ENCODE results near the gene TP53TG5. TPM values are rescaled to one million over a fixed set of nuclear protein-coding genes. Genes with fewer than 3 reads are reported as not detected.
A peak's percentile ranks its signal among the peaks of the same experiment; 100 is the strongest.

TP53TG5 gene
- total RNA-seq, 2 donors from 2014 or later = 0.40 to 1.0 TPM

DNA sequence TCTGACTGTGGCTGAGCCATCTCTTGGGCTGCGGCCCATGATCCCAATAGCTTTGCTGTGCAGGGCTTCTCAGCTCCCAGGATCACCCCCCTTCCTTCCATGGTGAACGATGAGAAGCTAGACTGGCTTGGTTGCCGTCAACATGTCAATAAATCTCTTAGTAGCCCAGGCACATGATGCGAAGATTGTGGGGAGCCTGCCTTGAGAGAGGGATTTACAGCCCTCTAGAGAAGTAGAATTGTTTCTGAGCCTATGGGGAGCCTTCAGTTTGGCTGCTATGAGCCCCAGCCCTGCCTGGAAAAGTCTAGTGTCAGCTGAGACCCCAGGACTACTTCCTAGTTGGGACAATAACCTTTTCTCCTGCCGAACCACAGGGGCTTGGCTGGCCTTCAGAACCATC lies 34.5 kb upstream of the TP53TG5 start:
- TF ChIP-seq, protein P1, sequence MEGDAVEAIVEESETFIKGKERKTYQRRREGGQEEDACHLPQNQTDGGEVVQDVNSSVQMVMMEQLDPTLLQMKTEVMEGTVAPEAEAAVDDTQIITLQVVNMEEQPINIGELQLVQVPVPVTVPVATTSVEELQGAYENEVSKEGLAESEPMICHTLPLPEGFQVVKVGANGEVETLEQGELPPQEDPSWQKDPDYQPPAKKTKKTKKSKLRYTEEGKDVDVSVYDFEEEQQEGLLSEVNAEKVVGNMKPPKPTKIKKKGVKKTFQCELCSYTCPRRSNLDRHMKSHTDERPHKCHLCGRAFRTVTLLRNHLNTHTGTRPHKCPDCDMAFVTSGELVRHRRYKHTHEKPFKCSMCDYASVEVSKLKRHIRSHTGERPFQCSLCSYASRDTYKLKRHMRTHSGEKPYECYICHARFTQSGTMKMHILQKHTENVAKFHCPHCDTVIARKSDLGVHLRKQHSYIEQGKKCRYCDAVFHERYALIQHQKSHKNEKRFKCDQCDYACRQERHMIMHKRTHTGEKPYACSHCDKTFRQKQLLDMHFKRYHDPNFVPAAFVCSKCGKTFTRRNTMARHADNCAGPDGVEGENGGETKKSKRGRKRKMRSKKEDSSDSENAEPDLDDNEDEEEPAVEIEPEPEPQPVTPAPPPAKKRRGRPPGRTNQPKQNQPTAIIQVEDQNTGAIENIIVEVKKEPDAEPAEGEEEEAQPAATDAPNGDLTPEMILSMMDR (IDR thresholded peaks at IDR 0.05) = no peak
- no peaks in the 10 kb centered on the region for H3K9me3 ChIP-seq
- H3K36me3 ChIP-seq = no peaks in the 10 kb centered on the region
- no peaks in the 10 kb centered on the region for H3K27me3 ChIP-seq
- H3K4me1 ChIP-seq = peaks cover 23% of the 10 kb centered on the region
- DNase-seq = no peak
- no peak overlapping the region for H3K4me3 ChIP-seq
- intact Hi-C loops (cut with DNase I) = no loop called here
- H3K27ac ChIP-seq = no peak overlapping the region
- H3K9ac ChIP-seq (ENCODE audit: low read depth in 2 of 2, low read length in 2 of 2) = no peak overlapping the region

DNA sequence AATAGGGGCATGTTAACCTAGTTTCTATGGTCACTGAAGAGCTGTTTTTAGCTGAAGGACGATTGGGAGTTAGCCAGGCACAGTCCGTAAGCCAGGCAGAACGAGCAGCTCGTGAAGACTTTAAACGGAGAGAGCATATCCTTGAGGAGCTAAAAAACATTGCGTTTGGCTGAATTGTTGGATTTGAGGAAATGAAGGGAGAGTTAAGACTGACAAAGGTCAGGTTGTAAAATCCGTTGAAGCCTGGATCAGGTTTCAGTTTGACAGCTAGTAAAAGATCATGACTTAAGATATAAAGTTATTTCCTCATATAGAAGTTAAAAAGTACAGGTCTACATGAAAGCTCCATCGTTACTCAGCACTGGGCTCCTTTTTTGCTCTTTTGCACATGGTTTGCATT lies 32.8 kb upstream of the TP53TG5 start:
- peak; percentile 53 for DNase-seq
- Histone ChIP-seq H3K9ac (ENCODE audit: low read depth in 2 of 2, low read length in 2 of 2) (peak overlapping the region in 1 of 2 donors; percentile 55), H3K9me3 (no peaks in the 10 kb centered on the region), H3K4me3 (no peak overlapping the region), H3K4me1 (peaks cover 15% of the 10 kb centered on the region), H3K27me3 (no peaks in the 10 kb centered on the region), H3K27ac (peak overlapping the region; percentile 89), H3K36me3 (no peaks in the 10 kb centered on the region)
- TF ChIP-seq, protein P1 (IDR thresholded peaks at IDR 0.05) = no peak
- intact Hi-C loops (cut with DNase I) = no loop called here

DNA sequence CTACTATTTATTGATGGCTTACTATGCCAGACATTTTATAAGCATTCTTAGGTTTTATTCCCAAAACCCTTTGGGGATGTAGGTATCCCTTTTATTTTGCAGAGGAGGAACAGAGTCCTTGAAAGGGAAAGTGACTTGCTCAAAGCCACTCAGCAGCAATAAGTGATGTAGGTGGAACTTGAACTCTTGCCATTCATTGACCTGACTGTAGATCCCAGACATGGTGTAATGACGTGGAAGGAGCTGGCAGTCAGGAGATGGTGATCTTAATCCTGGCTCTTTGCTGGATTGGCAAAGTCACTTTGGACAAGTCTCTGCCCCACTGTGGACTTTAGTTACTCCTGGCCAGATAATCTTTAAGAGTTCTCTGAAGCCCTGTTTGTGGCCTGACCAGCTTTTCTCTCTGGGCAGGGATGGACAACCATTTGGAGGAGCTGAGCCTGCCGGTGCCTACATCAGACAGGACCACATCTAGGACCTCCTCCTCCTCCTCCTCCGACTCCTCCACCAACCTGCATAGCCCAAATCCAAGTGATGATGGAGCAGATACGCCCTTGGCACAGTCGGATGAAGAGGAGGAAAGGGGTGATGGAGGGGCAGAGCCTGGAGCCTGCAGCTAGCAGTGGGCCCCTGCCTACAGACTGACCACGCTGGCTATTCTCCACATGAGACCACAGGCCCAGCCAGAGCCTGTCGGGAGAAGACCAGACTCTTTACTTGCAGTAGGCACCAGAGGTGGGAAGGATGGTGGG lies 31.6 kb upstream of the TP53TG5 start:
- Histone ChIP-seq H3K27ac (peak overlapping the region; percentile 89), H3K9ac (ENCODE audit: low read depth in 2 of 2, low read length in 2 of 2) (peak overlapping the region in 1 of 2 donors; percentile 36), H3K9me3 (no peaks in the 10 kb centered on the region), H3K27me3 (no peaks in the 10 kb centered on the region), H3K4me1 (peaks cover 15% of the 10 kb centered on the region), H3K4me3 (no peak overlapping the region), H3K36me3 (no peaks in the 10 kb centered on the region)
- intact Hi-C loops (cut with DNase I) = loop anchor here (5.0 kb wide), 1 partner anchor 37 kb away; no protein-coding TSS in a partner anchor
- TF ChIP-seq, protein P1 (IDR thresholded peaks at IDR 0.05) = no peak
- DNase-seq = peak; percentile 39

DNA sequence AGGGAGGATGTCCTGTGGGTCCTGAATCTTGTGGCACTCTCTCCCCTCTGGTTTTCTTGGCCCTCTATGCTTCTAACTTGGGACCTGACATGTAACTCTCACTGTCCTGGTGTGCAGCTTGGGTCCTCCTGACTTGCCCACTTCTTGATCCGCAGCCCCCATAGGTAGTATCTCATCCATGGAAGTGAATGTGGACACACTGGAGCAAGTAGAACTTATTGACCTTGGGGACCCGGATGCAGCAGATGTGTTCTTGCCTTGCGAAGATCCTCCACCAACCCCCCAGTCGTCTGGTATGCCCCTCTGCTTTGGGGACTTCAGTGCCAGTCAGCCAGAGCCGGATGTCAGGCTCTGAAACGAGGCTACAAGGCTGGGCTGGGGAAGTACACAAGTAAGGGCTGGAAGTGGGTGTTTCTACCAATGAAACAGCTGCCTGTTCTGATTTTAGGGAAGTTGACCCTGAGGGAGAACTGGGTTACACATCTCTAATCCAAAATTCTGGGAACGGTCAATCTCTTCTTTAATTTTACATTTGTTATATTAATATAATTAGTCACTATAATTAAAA lies 30.6 kb upstream of the TP53TG5 start:
- H3K27ac ChIP-seq = peak overlapping the region; percentile 89
- peaks cover 15% of the 10 kb centered on the region for H3K4me1 ChIP-seq
- no peaks in the 10 kb centered on the region for H3K36me3 ChIP-seq
- H3K9me3 ChIP-seq = no peaks in the 10 kb centered on the region
- H3K9ac ChIP-seq (ENCODE audit: low read depth in 2 of 2, low read length in 2 of 2) = peak overlapping the region in 1 of 2 donors; percentile 93
- intact Hi-C loops (cut with DNase I) = loop anchor here (5.0 kb wide), 1 partner anchor 36 kb away; no protein-coding TSS in a partner anchor
- peak overlapping the region; percentile 66 for H3K4me3 ChIP-seq
- DNase-seq = peak; percentile 35
- H3K27me3 ChIP-seq = no peaks in the 10 kb centered on the region
- TF ChIP-seq, protein P1 (IDR thresholded peaks at IDR 0.05) = no peak

DNA sequence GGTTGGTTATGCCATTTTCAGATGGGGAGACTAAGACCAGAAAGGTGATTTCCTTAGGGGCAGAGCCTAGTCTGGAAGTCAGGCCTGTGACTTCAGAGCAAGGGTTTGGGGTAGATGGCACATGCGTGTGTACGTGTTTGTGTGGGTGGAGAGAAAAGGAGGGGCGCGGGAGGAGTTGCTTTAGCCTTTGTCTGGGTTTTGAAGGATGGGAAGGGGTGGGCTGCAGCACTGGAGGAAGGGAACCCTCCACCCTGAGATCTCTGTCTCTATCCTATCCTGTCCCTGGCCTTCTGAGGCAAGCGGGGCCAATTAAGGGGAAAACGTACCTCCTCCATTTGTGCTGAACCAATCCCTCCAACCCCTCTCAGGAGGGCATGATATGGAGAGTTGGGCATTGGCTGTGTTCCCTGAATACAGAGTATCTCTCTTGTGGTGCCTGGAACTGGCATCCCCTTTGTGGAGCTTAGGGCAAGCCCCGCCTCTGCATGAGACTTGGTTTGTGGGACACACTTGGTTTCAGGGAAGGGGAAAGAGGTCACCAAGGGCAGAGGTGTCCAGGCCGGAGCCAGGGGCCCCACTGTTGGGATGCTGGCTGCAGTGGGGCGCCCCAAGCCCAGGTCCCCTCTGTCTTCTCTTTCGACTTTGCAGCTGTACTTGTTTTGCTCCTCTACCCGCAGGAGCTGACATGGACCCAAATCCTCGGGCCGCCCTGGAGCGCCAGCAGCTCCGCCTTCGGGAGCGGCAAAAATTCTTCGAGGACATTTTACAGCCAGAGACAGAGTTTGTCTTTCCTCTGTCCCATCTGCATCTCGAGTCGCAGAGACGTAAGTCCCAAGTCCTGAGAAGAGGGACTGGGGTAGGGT lies 29.9 kb upstream of the TP53TG5 start, which contains the start of gene DBNDD2:
Gene DBNDD2 (plus strand): TSS at position 507 of the 863 bp plus-strand sequence. CDS start 179 bp downstream, at position 686.
- peak; percentile 57 for DNase-seq
- intact Hi-C loops (cut with DNase I) = loop anchor here (5.0 kb wide), 1 partner anchor 36 kb away; no protein-coding TSS in a partner anchor
- no peaks in the 10 kb centered on the region for H3K36me3 ChIP-seq
- peak within 1 kb of the TSS; percentile 89 for H3K27ac ChIP-seq
- H3K9me3 ChIP-seq = no peaks in the 10 kb centered on the region
- TF ChIP-seq, protein P1 (IDR thresholded peaks at IDR 0.05) = no peak
- no peaks in the 10 kb centered on the region for H3K27me3 ChIP-seq
- H3K4me1 ChIP-seq = peaks cover 15% of the 10 kb centered on the region
- H3K4me3 ChIP-seq = peak within 1 kb of the TSS; percentile 66
- H3K9ac ChIP-seq (ENCODE audit: low read depth in 2 of 2, low read length in 2 of 2) = peak within 1 kb of the TSS; percentile 93 to 98

Data from colonic mucosa (tissue), 4 donors.